H9 (cell line): ENCODE measurements around the gene CHD9NB. TPM values are rescaled to one million over a fixed set of nuclear protein-coding genes. Genes with fewer than 3 reads are reported as not detected.

ENCODE experiments used
- DNase-seq: peaks from one replicate; pipeline ENCODE4 v3.0.0-alpha.2; 2017
- H2AFZ ChIP-seq: one replicate; pipeline ENCODE4 v1.6.1; 2013; ENCODE audit warnings: mild to moderate bottlenecking, low read length, control low read depth, moderate library complexity
- H2AK5ac ChIP-seq: 2 replicates; pipeline ENCODE4 v1.6.1; 2013; ENCODE audit warnings: low read length, control low read depth, mixed read lengths; ENCODE audit not compliant: insufficient read length
- H2BK120ac ChIP-seq: one replicate; pipeline ENCODE4 v1.6.1; 2013; ENCODE audit warnings: low read depth, mild to moderate bottlenecking, low read length, control low read depth, inconsistent platforms; ENCODE audit not compliant: poor library complexity, severe bottlenecking
- H2BK12ac ChIP-seq: 2 replicates; pipeline ENCODE4 v1.6.1; 2013; ENCODE audit warnings: low read length, control low read depth, mixed read lengths, low read depth; ENCODE audit not compliant: insufficient read length
- H2BK15ac ChIP-seq: 2 replicates; pipeline ENCODE4 v1.6.1; 2013; ENCODE audit warnings: low read depth, low read length, control low read depth
- H2BK20ac ChIP-seq: one replicate; pipeline ENCODE4 v1.6.1; 2013; ENCODE audit warnings: low read depth, mild to moderate bottlenecking, low read length, control low read depth, inconsistent platforms; ENCODE audit not compliant: poor library complexity, severe bottlenecking
- H2BK5ac ChIP-seq: 2 replicates; pipeline ENCODE4 v1.6.1; 2013; ENCODE audit warnings: low read length, control low read depth, mixed read lengths; ENCODE audit not compliant: insufficient read length
- H3K14ac ChIP-seq: 2 replicates; pipeline ENCODE4 v1.6.1; 2013; ENCODE audit warnings: low read length, control low read depth; ENCODE audit not compliant: insufficient read depth
- H3K18ac ChIP-seq: 2 replicates; pipeline ENCODE4 v1.6.1; 2013; ENCODE audit warnings: low read depth, mild to moderate bottlenecking, mixed read lengths, low read length, control low read depth; ENCODE audit not compliant: insufficient read length
- H3K23ac ChIP-seq: 2 replicates; pipeline ENCODE4 v1.6.1; 2013; ENCODE audit warnings: low read length, control low read depth, mixed read lengths, low read depth; ENCODE audit not compliant: insufficient read length
- H3K23me2 ChIP-seq: 2 replicates; pipeline ENCODE4 v1.6.1; 2013; ENCODE audit warnings: low read depth, mild to moderate bottlenecking, mixed read lengths, low read length, control low read depth; ENCODE audit not compliant: insufficient read length, poor library complexity, severe bottlenecking
- H3K27ac ChIP-seq: 2 replicates; pipeline ENCODE4 v1.5.1; 2013; ENCODE audit warnings: low read length, control low read depth, mixed read lengths, low read depth; ENCODE audit not compliant: insufficient read length
- H3K27me3 ChIP-seq: 2 replicates; pipeline ENCODE4 v1.6.1; 2013; ENCODE audit warnings: low read length, control low read depth, inconsistent platforms; ENCODE audit not compliant: insufficient read depth
- H3K4ac ChIP-seq: 2 replicates; pipeline ENCODE4 v1.6.1; 2013; ENCODE audit warnings: low read depth, mild to moderate bottlenecking, control low read depth, inconsistent platforms, low read length, moderate library complexity
- H3K4me1 ChIP-seq: 2 replicates; pipeline ENCODE4 v1.6.1; 2013; ENCODE audit warnings: low read length, control low read depth, inconsistent platforms; ENCODE audit not compliant: insufficient read depth
- H3K4me2 ChIP-seq: 2 replicates; pipeline ENCODE4 v1.6.1; 2013; ENCODE audit warnings: low read length, control low read depth, mixed read lengths; ENCODE audit not compliant: insufficient read length, insufficient read depth
- H3K56ac ChIP-seq: 2 replicates; pipeline ENCODE4 v1.6.1; 2013; ENCODE audit warnings: low read depth, mild to moderate bottlenecking, mixed read lengths, low read length, control low read depth; ENCODE audit not compliant: insufficient read length
- H3K79me1 ChIP-seq: 2 replicates; pipeline ENCODE4 v1.6.1; 2013; ENCODE audit warnings: low read depth, mild to moderate bottlenecking, moderate library complexity, low read length, control low read depth, inconsistent platforms; ENCODE audit not compliant: insufficient read depth, poor library complexity, severe bottlenecking
- H3K79me2 ChIP-seq: 2 replicates; pipeline ENCODE4 v1.6.1; 2013; ENCODE audit warnings: low read length, control low read depth, inconsistent platforms; ENCODE audit not compliant: insufficient read depth
- H3K9ac ChIP-seq: 2 replicates; pipeline ENCODE4 v1.6.1; 2013; ENCODE audit warnings: low read length, control low read depth, mixed read lengths; ENCODE audit not compliant: insufficient read length; ENCODE audit errors: extremely low read depth
- H3K9me3 ChIP-seq: one replicate; pipeline ENCODE4 v1.6.1; 2013; ENCODE audit warnings: low read depth, low read length, inconsistent platforms; ENCODE audit not compliant: control insufficient read depth
- H3T11ph ChIP-seq: one replicate; pipeline ENCODE4 v1.6.1; 2013; ENCODE audit warnings: mild to moderate bottlenecking, low read length, control low read depth, inconsistent platforms
- H4K20me1 ChIP-seq: one replicate; pipeline ENCODE4 v1.6.1; 2013; ENCODE audit not compliant: control insufficient read depth, insufficient read length, insufficient read depth
- H4K5ac ChIP-seq: 2 replicates; pipeline ENCODE4 v1.6.1; 2013; ENCODE audit warnings: low read depth, mild to moderate bottlenecking, mixed read lengths, low read length, control low read depth; ENCODE audit not compliant: insufficient read length
- H4K8ac ChIP-seq: replicated peaks from 2 replicates; pipeline ENCODE4 v1.6.1; 2013; ENCODE audit warnings: low read length, control low read depth, mixed read lengths, low read depth; ENCODE audit not compliant: insufficient read length
- H4K91ac ChIP-seq: 2 replicates; pipeline ENCODE4 v1.6.1; 2013; ENCODE audit warnings: low read depth, mild to moderate bottlenecking, moderate library complexity, mixed read lengths, low read length, control low read depth; ENCODE audit not compliant: insufficient read length
- H3K27ac Mint-ChIP-seq, 3 experiments: 2 replicates in 2 of 3; 3 replicates in 1 of 3; pipeline ENCODE4 v1.8.0; 2020 to 2021; ENCODE audit warnings: mixed read lengths in 3 of 3, mild to moderate bottlenecking in 1 of 3, moderate library complexity in 1 of 3
- H3K27me3 Mint-ChIP-seq: 2 replicates; pipeline ENCODE4 v1.8.0; 2021; ENCODE audit warnings: low read depth, mild to moderate bottlenecking, moderate library complexity, mixed read lengths
- H3K36me3 Mint-ChIP-seq, 3 experiments: 2 replicates in 2 of 3; 3 replicates in 1 of 3; pipeline ENCODE4 v1.8.0; 2020 to 2021; ENCODE audit warnings: low read depth in 3 of 3, mixed read lengths in 3 of 3; ENCODE audit not compliant: insufficient read depth in 1 of 3
- H3K4me1 Mint-ChIP-seq, 2 experiments: 2 replicates each; pipeline ENCODE4 v1.8.0; 2020; ENCODE audit warnings: mixed read lengths in 2 of 2
- H3K4me3 Mint-ChIP-seq, 2 experiments: 2 replicates in 1 of 2; 3 replicates in 1 of 2; pipeline ENCODE4 v1.8.0; 2020 to 2021; ENCODE audit warnings: mild to moderate bottlenecking in 2 of 2, mixed read lengths in 2 of 2, moderate library complexity in 1 of 2
- H3K9me3 Mint-ChIP-seq, 2 experiments: 2 replicates in 1 of 2; 3 replicates in 1 of 2; pipeline ENCODE4 v1.8.0; 2020; ENCODE audit warnings: mild to moderate bottlenecking in 2 of 2, mixed read lengths in 2 of 2, moderate library complexity in 1 of 2
- CTCF ChIP-seq: fragments of 200-600 bp; sonication (generic); conservative IDR thresholded peaks from 3 replicates; pipeline ENCODE4 v1.8.0; 2021; ENCODE audit warnings: antibody characterized with exemption, mild to moderate bottlenecking
- WGBS: extraction: QIAGEN DNeasy Blood & Tissue Kit; methylation state at CpG from one replicate; pipeline ENCODE4 v1.1.7; 2013; ENCODE audit warnings: missing lambda C conversion rate, low lambda C conversion rate, mixed read lengths; ENCODE audit not compliant: insufficient read length; ENCODE audit errors: extremely low coverage; 5-methylcytosine and 5-hydroxymethylcytosine counted together
- total RNA-seq: library from RNA; stranded (reverse); gene quantifications from 2 replicates; pipeline ENCODE4 v1.2.1, GENCODE V29; 2021

CHD9NB gene
- total RNA-seq, 1 experiment from 2014 or later, result 3.3 TPM

- WGBS, result no CpG with 5 or more reads among the region's 7 CpGs
- TF ChIP-seq CTCF, result no peak
- no peak overlapping the region for H3K56ac ChIP-seq
Measured at GRCh38 chr16:53059672-53060071, 7.0 kb upstream of the CHD9NB start.

More at GRCh38 chr16:53059672-53060071, 7.0 kb upstream of the CHD9NB start:
- Histone ChIP-seq H3K18ac (no peak overlapping the region), H3K27me3 (no peaks in the 10 kb centered on the region), H4K5ac (no peak overlapping the region), H2AK5ac (no peak overlapping the region), H3K4me1 (0 out of 2 replicates have a peak, but pooled peaks cover 2% of the 10 kb centered on the region), H3K4me2 (no peak overlapping the region), H3K23ac (no peak overlapping the region), H2BK20ac (no peak overlapping the region), H3K4ac (no peak overlapping the region), H3K23me2 (peaks cover 13% of the 10 kb centered on the region), H2BK120ac (no peak overlapping the region), H3K79me1 (no peaks in the 10 kb centered on the region), H4K91ac (no peak overlapping the region), H4K20me1 (no peaks in the 10 kb centered on the region), H4K8ac (no peak overlapping the region), H3T11ph (no peak overlapping the region), H3K9me3 (no peaks in the 10 kb centered on the region), H3K14ac (no peak overlapping the region), H3K27ac (no peak overlapping the region), H2BK5ac (no peak overlapping the region), H2AFZ (no peak overlapping the region), H2BK15ac (no peak overlapping the region), H3K79me2 (peaks cover 1% of the 10 kb centered on the region; the same call in 1 of the 2 replicates), H3K9ac (no peak overlapping the region), H2BK12ac (no peak overlapping the region)
- H3K36me3 Mint-ChIP-seq, result peaks cover 0 to 4% (median 0%) of the 10 kb centered on the region in 3 experiments; a peak in 2 of 7 replicates
- H3K9me3 Mint-ChIP-seq, result no peaks in the 10 kb centered on the region
- H3K4me3 Mint-ChIP-seq, result no peak overlapping the region
- DNase-seq, result no peak
- no peaks in the 10 kb centered on the region for H3K27me3 Mint-ChIP-seq
- peaks cover 21 to 30% of the 10 kb centered on the region in 2 experiments for H3K4me1 Mint-ChIP-seq
- peak overlapping the region in 1 of 3 experiments; percentile 52; a peak in 1 of 7 replicates for H3K27ac Mint-ChIP-seq
